Naive thymus-derived CD4-positive, alpha-beta T cell (primary cell): ENCODE results near the gene WNT3A. TPM values are rescaled to one million over a fixed set of nuclear protein-coding genes. Genes with fewer than 3 reads are reported as not detected.

Source experiments
- ATAC-seq: fragments of 150-1000 bp; cut with Tn5 transposase; 2 replicates; pipeline ENCODE4 v1.10.0; 2021; ENCODE audit warnings: mild to moderate bottlenecking, moderate library complexity
- CTCF ChIA-PET: fragments of 350-600 bp; sonication (Branson Sonifier 250); formaldehyde crosslinking; loops from one replicate; lab custom pipeline; 2021; ENCODE audit warnings: antibody characterized with exemption; lab: Charles Lee
- POLR2A ChIA-PET: fragments of 350-600 bp; sonication (Branson Sonifier 250); formaldehyde crosslinking; loops from one replicate; lab custom pipeline; 2021; ENCODE audit warnings: antibody characterized with exemption, inconsistent platforms; lab: Charles Lee
- DNase-seq, 9 donors: peaks; one replicate each; pipeline versions ENCODE4 v3.0.0 to v3.0.0-alpha.2; 2020 to 2022; ENCODE audit warnings: mixed read lengths in 1 of 9
- H3K27ac ChIP-seq: one replicate; pipeline ENCODE4 v1.7.0; 2013; ENCODE audit warnings: mild to moderate bottlenecking, low read depth, low read length, moderate library complexity
- H3K27me3 ChIP-seq, 2 donors: one replicate each; pipeline ENCODE4 v1.7.0; 2013; ENCODE audit warnings: low read length in 2 of 2, mild to moderate bottlenecking in 2 of 2, moderate library complexity in 2 of 2; ENCODE audit not compliant: control insufficient read depth in 2 of 2, insufficient read depth in 2 of 2
- H3K36me3 ChIP-seq, 3 experiments: 1 replicate in 2 of 3; 2 replicates in 1 of 3; pipeline ENCODE4 v1.7.0; 2013; ENCODE audit warnings: low read length in 3 of 3, mild to moderate bottlenecking in 3 of 3, moderate library complexity in 1 of 3; ENCODE audit not compliant: insufficient read depth in 3 of 3, control insufficient read depth in 2 of 3
- H3K4me1 ChIP-seq, 2 donors: one replicate each; pipeline ENCODE4 v1.7.0; 2013; ENCODE audit warnings: low read length in 2 of 2, mild to moderate bottlenecking in 2 of 2, moderate library complexity in 1 of 2; ENCODE audit not compliant: control insufficient read depth in 2 of 2, insufficient read depth in 2 of 2
- H3K4me3 ChIP-seq: 2 replicates; pipeline ENCODE4 v1.7.0; 2013; ENCODE audit warnings: mild to moderate bottlenecking, low read length
- H3K9me3 ChIP-seq, 3 experiments: 1 replicate in 2 of 3; 2 replicates in 1 of 3; pipeline ENCODE4 v1.7.0; 2013; ENCODE audit warnings: low read length in 3 of 3; ENCODE audit not compliant: control insufficient read depth in 2 of 3
- H3K27ac Mint-ChIP-seq, 9 donors: one replicate each; pipeline ENCODE4 v1.8.0; 2020 to 2022; ENCODE audit warnings: mixed read lengths in 9 of 9, mild to moderate bottlenecking in 8 of 9, moderate library complexity in 5 of 9, inconsistent platforms in 2 of 9
- H3K27me3 Mint-ChIP-seq, 5 donors: one replicate each; pipeline ENCODE4 v1.8.0; 2021 to 2022; ENCODE audit warnings: mixed read lengths in 5 of 5, mild to moderate bottlenecking in 1 of 5
- H3K36me3 Mint-ChIP-seq, 5 donors: one replicate each; pipeline ENCODE4 v1.8.0; 2020 to 2022; ENCODE audit warnings: mixed read lengths in 5 of 5, mild to moderate bottlenecking in 3 of 5, inconsistent platforms in 1 of 5
- H3K4me1 Mint-ChIP-seq, 7 donors: one replicate each; pipeline ENCODE4 v1.8.0; 2020 to 2022; ENCODE audit warnings: mixed read lengths in 7 of 7, mild to moderate bottlenecking in 3 of 7, inconsistent platforms in 1 of 7
- H3K4me3 Mint-ChIP-seq, 10 donors: one replicate each; pipeline ENCODE4 v1.8.0; 2020 to 2022; ENCODE audit warnings: mild to moderate bottlenecking in 10 of 10, mixed read lengths in 10 of 10, moderate library complexity in 6 of 10, inconsistent platforms in 2 of 10
- H3K9me3 Mint-ChIP-seq, 11 donors: one replicate each; pipeline ENCODE4 v1.8.0; 2020 to 2022; ENCODE audit warnings: mixed read lengths in 11 of 11, mild to moderate bottlenecking in 4 of 11, inconsistent platforms in 1 of 11, moderate library complexity in 1 of 11
- intact Hi-C, 2 donors: fragments of 100-400 bp; cut with micrococcal nuclease; formaldehyde crosslinking; loops; one replicate each; pipeline ENCODE4 v1.15.1; 2023
- polyA plus RNA-seq, 2 donors: library from polyadenylated mRNA; unstranded; fragments of 300-500 nt; fragmentation: Illumina TruSeq; gene quantifications; one replicate each; pipeline ENCODE4 v1.2.3, GENCODE V29; 2021
- total RNA-seq, 6 experiments: library from RNA in 5 of 6; stranded (reverse) in 5 of 6; gene quantifications; 1 replicate in 5 of 6; 2 replicates in 1 of 6; pipeline ENCODE4 v1.2.3 and lab custom pipeline; 2021 to 2026

Gene WNT3A
- total and polyA plus RNA-seq, 7 experiments from 2014 or later: not detected

DNA sequence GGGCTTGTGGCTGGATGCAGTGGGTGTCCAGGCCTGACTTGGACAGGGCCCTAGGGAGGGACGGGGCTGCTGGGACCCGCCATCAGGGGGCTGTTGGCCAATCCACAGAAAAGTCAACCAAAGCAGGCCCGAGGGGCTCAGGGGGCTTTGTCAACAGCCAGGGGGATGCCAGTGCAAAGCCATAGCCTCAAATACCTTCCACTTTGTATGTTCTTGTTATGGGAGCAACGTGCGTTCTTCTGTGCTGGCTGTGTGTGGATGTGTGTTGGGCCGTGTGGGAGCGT, 40.3 kb downstream of the WNT3A start:
- no peaks in the 10 kb centered on the region for H3K27me3 ChIP-seq
- H3K9me3 ChIP-seq: no peaks in the 10 kb centered on the region
- no peak for ATAC-seq
- ChIA-PET POLR2A (no interaction called here), CTCF (no interaction called here)
- Mint-ChIP-seq H3K4me3 (no peak overlapping the region), H3K27ac (no peak overlapping the region), H3K36me3 (no peaks in the 10 kb centered on the region), H3K27me3 (peaks cover 0 to 27% (median 23%) of the 10 kb centered on the region in 5 donors), H3K9me3 (peaks cover 0 to 7% (median 0%) of the 10 kb centered on the region in 11 donors), H3K4me1 (peaks cover 0 to 8% (median 0%) of the 10 kb centered on the region in 7 donors)
- no peaks in the 10 kb centered on the region for H3K36me3 ChIP-seq
- H3K4me3 ChIP-seq: no peak overlapping the region
- H3K27ac ChIP-seq: no peak overlapping the region
- DNase-seq: no peak
- H3K4me1 ChIP-seq: no peaks in the 10 kb centered on the region
- intact Hi-C loops: no loop called here

DNA sequence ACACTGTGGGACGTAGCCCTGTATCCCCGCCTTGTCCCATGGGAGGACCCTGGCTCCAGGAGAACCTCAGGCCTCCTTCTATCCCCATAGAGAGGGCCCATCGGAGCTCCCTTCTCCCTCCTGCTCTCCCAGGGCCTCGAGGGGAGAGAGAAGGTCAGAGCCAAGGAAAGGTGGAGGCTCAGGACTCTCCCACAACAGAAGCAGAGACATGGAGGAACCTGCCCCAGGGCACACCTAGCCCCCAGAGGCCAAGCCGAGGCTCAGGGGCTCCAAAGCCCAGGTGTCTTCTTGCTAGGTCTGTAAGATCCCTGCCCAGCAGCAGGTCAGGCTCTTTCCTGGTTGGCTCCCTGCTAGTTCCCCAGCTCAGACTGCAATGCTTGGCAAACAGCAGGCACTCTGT, 41.3 kb downstream of the WNT3A start:
- no peak for DNase-seq
- Mint-ChIP-seq H3K27ac (no peak overlapping the region), H3K36me3 (peaks cover 0 to 4% (median 0%) of the 10 kb centered on the region in 5 donors), H3K4me3 (no peak overlapping the region), H3K9me3 (peaks cover 0 to 7% (median 0%) of the 10 kb centered on the region in 11 donors), H3K4me1 (peaks cover 0 to 8% (median 0%) of the 10 kb centered on the region in 7 donors), H3K27me3 (peaks cover 3 to 34% (median 27%) of the 10 kb centered on the region in 5 donors)
- CTCF ChIA-PET: no interaction called here
- ATAC-seq: no peak
- H3K27ac ChIP-seq: no peak overlapping the region
- POLR2A ChIA-PET: no interaction called here
- no peaks in the 10 kb centered on the region for H3K36me3 ChIP-seq
- H3K9me3 ChIP-seq: no peaks in the 10 kb centered on the region
- H3K27me3 ChIP-seq: no peaks in the 10 kb centered on the region
- no peaks in the 10 kb centered on the region for H3K4me1 ChIP-seq
- no peak overlapping the region for H3K4me3 ChIP-seq
- intact Hi-C loops: no loop called here

DNA sequence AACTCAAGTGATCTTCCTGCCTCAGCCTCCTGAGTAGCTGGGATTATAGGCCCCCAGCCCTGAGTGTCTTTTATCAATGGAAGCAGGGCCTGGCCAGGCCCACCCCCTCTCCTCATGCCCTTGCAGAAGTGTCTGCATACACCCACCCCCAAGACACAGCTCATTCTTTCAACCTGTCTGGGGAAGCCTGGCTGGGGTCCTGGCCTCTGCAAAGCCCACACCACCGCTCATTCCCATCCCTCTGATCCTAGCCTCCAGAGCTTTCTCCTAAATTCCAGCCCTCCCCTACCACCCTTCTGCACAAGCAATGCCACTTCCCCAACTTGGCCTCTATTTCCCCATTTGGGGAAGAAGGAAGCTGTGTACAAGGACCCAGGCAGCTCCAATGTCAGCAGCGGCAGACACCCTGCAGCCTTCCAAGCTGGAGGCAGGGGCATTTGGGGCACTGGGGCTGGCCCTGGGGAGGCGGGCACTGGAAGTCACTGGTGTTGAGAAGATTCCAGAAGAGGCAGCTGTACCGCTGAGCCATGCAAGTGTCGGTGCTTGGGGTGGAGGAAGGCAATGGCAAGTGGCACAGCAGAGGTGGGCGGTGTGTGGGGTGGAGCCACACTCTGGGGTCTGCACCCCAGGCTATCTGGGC, 42.0 kb downstream of the WNT3A start:
- Histone ChIP-seq H3K36me3 (no peaks in the 10 kb centered on the region), H3K4me3 (no peak overlapping the region), H3K4me1 (no peaks in the 10 kb centered on the region), H3K27ac (no peak overlapping the region), H3K27me3 (no peaks in the 10 kb centered on the region), H3K9me3 (no peaks in the 10 kb centered on the region)
- POLR2A ChIA-PET: no interaction called here
- CTCF ChIA-PET: no interaction called here
- ATAC-seq (no peak), DNase-seq (no peak)
- Mint-ChIP-seq H3K27me3 (peaks cover 9 to 40% (median 32%) of the 10 kb centered on the region in 5 donors), H3K9me3 (peaks cover 0 to 7% (median 5%) of the 10 kb centered on the region in 11 donors), H3K27ac (no peak overlapping the region), H3K36me3 (peaks cover 0 to 5% (median 0%) of the 10 kb centered on the region in 5 donors), H3K4me3 (no peak overlapping the region), H3K4me1 (peaks cover 0 to 8% (median 0%) of the 10 kb centered on the region in 7 donors)
- intact Hi-C loops: no loop called here

DNA sequence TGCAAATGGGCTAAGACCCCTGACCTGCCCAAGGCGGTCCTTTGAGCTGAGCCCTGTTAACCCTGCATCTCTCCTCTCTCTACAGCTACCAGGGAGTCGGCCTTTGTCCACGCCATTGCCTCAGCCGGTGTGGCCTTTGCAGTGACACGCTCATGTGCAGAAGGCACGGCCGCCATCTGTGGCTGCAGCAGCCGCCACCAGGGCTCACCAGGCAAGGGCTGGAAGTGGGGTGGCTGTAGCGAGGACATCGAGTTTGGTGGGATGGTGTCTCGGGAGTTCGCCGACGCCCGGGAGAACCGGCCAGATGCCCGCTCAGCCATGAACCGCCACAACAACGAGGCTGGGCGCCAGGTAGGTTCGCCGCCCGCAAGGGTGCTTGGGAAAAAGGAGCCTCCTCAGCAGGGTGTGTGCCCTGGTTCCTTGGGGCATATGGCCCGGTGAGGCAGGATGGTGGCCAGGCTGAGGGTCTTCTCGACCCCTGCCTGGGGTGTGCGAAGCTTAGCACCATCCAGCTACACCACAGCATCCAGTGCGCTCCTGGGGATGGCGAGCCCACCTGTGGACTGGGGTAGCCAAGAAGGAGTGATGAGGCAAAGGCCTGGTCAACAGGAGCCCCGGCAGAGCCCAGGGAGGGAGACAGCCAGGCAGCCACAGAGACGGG, 43.9 kb downstream of the WNT3A start:
- Histone ChIP-seq H3K9me3 (no peaks in the 10 kb centered on the region), H3K36me3 (no peaks in the 10 kb centered on the region), H3K4me1 (no peaks in the 10 kb centered on the region), H3K27ac (no peak overlapping the region), H3K4me3 (no peak overlapping the region), H3K27me3 (no peaks in the 10 kb centered on the region)
- Mint-ChIP-seq H3K4me3 (no peak overlapping the region), H3K4me1 (peaks cover 0 to 8% (median 0%) of the 10 kb centered on the region in 7 donors), H3K27ac (no peak overlapping the region), H3K9me3 (peaks cover 0 to 16% (median 6%) of the 10 kb centered on the region in 11 donors), H3K36me3 (peaks cover 0 to 7% (median 0%) of the 10 kb centered on the region in 5 donors), H3K27me3 (peaks cover 18 to 50% (median 40%) of the 10 kb centered on the region in 5 donors)
- ChIA-PET POLR2A (no interaction called here), CTCF (no interaction called here)
- intact Hi-C loops: no loop called here
- DNase-seq: no peak
- no peak for ATAC-seq

DNA sequence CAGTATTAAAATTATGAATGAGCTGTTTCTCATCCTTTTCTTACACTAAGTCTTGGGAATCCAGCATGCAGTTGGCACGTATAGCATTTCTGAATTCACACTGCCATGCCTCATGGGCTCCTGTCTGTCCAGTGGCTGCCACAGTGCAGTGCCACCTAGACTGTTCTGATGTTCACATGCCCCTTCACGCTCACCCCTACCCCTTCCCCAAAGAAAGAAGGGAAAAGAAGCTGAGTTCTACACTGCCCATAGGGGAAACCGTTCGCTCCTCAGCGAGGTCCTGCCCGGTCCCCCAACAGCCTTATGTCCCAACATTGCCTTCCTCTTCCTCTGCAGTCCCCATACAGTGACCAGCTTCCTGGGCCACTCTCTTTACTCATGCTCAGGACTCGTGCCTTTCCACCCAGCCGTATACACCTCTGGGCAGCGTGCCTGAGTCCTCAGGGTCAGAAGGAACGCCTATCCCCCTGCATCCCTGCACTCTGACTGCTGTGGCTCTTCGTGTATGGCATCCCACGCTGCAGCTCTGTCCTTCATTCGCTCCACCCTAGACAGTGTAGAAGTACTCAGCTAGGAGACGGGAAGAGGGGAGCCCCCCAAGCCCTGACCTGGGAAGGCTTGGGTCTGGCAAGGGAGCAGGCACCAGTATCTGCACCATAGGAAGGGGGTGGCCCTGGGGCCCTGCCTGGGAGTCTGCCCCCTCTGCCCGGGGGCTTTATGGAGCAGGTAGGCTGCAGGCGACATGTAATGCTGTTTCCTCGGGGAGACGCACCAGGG, 51.6 kb downstream of the WNT3A start:
- POLR2A ChIA-PET: no interaction called here
- no peaks in the 10 kb centered on the region for H3K36me3 ChIP-seq
- peak overlapping the region in 8 of 10 donors; percentile 23 to 77 (median 60) for H3K4me3 Mint-ChIP-seq

DNA sequence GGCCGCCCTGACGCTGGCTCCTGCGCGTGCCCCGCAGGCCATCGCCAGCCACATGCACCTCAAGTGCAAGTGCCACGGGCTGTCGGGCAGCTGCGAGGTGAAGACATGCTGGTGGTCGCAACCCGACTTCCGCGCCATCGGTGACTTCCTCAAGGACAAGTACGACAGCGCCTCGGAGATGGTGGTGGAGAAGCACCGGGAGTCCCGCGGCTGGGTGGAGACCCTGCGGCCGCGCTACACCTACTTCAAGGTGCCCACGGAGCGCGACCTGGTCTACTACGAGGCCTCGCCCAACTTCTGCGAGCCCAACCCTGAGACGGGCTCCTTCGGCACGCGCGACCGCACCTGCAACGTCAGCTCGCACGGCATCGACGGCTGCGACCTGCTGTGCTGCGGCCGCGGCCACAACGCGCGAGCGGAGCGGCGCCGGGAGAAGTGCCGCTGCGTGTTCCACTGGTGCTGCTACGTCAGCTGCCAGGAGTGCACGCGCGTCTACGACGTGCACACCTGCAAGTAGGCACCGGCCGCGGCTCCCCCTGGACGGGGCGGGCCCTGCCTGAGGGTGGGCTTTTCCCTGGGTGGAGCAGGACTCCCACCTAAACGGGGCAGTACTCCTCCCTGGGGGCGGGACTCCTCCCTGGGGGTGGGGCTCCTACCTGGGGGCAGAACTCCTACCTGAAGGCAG, 52.3 kb downstream of the WNT3A start:
- intact Hi-C loops: loop anchor here (1.0 to 2.0 kb wide), 5 partner anchors 23 to 272 kb away; partner anchors contain the start of genes ARF1 (in 2 of the 2), C1orf35 (in 1 of the 2), IBA57 (in 1 of the 2) and MRPL55 (in 1 of the 2)
- H3K4me1 ChIP-seq: peaks cover 5 to 19% of the 10 kb centered on the region in 2 donors
- no peak overlapping the region for H3K27ac ChIP-seq
- H3K4me1 Mint-ChIP-seq: peaks cover 6 to 15% (median 7%) of the 10 kb centered on the region in 7 donors
- H3K9me3 ChIP-seq: no peaks in the 10 kb centered on the region
- ATAC-seq: peak; percentile 81
- peaks cover 0 to 7% (median 0%) of the 10 kb centered on the region in 11 donors for H3K9me3 Mint-ChIP-seq
- H3K4me3 ChIP-seq: peak overlapping the region; percentile 48
- DNase-seq: peak; percentile 43 to 81 (median 69)
- peaks cover 9 to 29% of the 10 kb centered on the region in 2 donors for H3K27me3 ChIP-seq
- H3K36me3 Mint-ChIP-seq: peaks cover 0 to 4% (median 0%) of the 10 kb centered on the region in 5 donors
- ChIA-PET CTCF (no interaction called here), POLR2A (no interaction called here)
- H3K4me3 Mint-ChIP-seq: peak overlapping the region; percentile 29 to 82 (median 66)
- peak overlapping the region in 2 of 9 donors; percentile 34 to 64 for H3K27ac Mint-ChIP-seq
- no peaks in the 10 kb centered on the region for H3K36me3 ChIP-seq
- H3K27me3 Mint-ChIP-seq: peaks cover 26 to 52% (median 38%) of the 10 kb centered on the region in 5 donors

More for the DNA sequence above, 51.6 kb downstream of the WNT3A start:
- peaks cover 6 to 15% (median 7%) of the 10 kb centered on the region in 7 donors for H3K4me1 Mint-ChIP-seq
- H3K9me3 Mint-ChIP-seq: peaks cover 0 to 14% (median 4%) of the 10 kb centered on the region in 11 donors
- ATAC-seq: no peak
- no peak overlapping the region for H3K27ac ChIP-seq
- no peak overlapping the region for H3K4me3 ChIP-seq
- H3K9me3 ChIP-seq: no peaks in the 10 kb centered on the region
- CTCF ChIA-PET: no interaction called here
- peaks cover 5 to 19% of the 10 kb centered on the region in 2 donors for H3K4me1 ChIP-seq
- peak overlapping the region in 3 of 9 donors; percentile 8 to 34 (median 26) for H3K27ac Mint-ChIP-seq
- peaks cover 0 to 7% (median 0%) of the 10 kb centered on the region in 5 donors for H3K36me3 Mint-ChIP-seq
- no peak for DNase-seq
- H3K27me3 Mint-ChIP-seq: peaks cover 29 to 59% (median 43%) of the 10 kb centered on the region in 5 donors
- intact Hi-C loops: loop anchor here (1.0 to 2.0 kb wide), 2 partner anchors 50 to 271 kb away; partner anchors contain the start of gene MRPL55 (in 1 of the 2)
- peaks cover 9 to 25% of the 10 kb centered on the region in 2 donors for H3K27me3 ChIP-seq
